GM06990 (cell line): Measurements from ENCODE around the gene DYNC2I2.

Experiments used
- DNase-seq: peaks from one replicate; pipeline ENCODE4 v3.0.0-alpha.2; 2011; ENCODE audit not compliant: insufficient read length; ENCODE audit errors: extremely low read depth
- H3K27me3 ChIP-seq: replicated peaks from 2 replicates; pipeline ENCODE4 v1.6.0; 2011; ENCODE audit warnings: low read length; ENCODE audit not compliant: control insufficient read depth, insufficient read depth
- H3K36me3 ChIP-seq: 2 replicates; pipeline ENCODE4 v1.5.1; 2011; ENCODE audit warnings: low read length; ENCODE audit not compliant: control insufficient read depth, insufficient read depth
- H3K4me3 ChIP-seq: replicated peaks from 2 replicates; pipeline ENCODE4 v1.5.1; 2011; ENCODE audit warnings: low read depth, mild to moderate bottlenecking, control low read depth, low read length
- CTCF ChIP-seq: IDR thresholded peaks from 2 replicates; pipeline ENCODE4 v1.5.1; 2011; ENCODE audit warnings: low read length, control low read depth, mild to moderate bottlenecking, inconsistent platforms; ENCODE audit not compliant: insufficient read depth, poor library complexity, severe bottlenecking

Gene DYNC2I2

DNA sequence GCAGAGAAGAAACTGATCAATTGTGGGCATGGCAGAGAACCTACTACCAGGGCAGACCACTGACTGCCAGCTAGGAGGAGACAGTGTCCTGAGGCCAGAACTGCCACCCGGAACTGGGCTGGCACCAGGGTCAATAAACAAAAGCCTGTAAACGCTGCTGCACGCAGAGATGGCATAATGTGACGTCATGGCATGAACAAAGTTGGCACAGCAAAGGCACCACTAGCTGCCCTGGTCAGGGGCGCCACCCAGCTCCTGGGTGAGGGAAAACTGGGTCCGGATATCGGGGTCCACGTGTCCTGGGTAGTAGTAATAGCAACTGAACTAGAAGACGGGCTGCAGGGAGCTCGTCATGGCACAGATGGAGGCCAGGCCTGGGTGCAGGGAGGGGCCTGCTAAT, 32.1 kb downstream of the DYNC2I2 start:
- H3K4me3 ChIP-seq: no peak overlapping the region
- H3K36me3 ChIP-seq: peaks cover 45% of the 10 kb centered on the region
- H3K27me3 ChIP-seq: no peaks in the 10 kb centered on the region
- no peak for DNase-seq
- TF ChIP-seq CTCF: no peak

- no peak for DNase-seq
- no peaks in the 10 kb centered on the region for H3K27me3 ChIP-seq
- H3K36me3 ChIP-seq: peaks cover 45% of the 10 kb centered on the region
- no peak for TF ChIP-seq CTCF
- H3K4me3 ChIP-seq: no peak overlapping the region
These were observed 34.8 kb downstream of the DYNC2I2 start for GRCh38 chr9:128621730-128622455.

GRCh38 chr9:128619779-128620178, 36.9 kb downstream of the DYNC2I2 start:
- Histone ChIP-seq H3K27me3 (no peaks in the 10 kb centered on the region), H3K4me3 (no peak overlapping the region), H3K36me3 (peaks cover 35% of the 10 kb centered on the region)
- TF ChIP-seq CTCF: no peak
- no peak for DNase-seq

DNA sequence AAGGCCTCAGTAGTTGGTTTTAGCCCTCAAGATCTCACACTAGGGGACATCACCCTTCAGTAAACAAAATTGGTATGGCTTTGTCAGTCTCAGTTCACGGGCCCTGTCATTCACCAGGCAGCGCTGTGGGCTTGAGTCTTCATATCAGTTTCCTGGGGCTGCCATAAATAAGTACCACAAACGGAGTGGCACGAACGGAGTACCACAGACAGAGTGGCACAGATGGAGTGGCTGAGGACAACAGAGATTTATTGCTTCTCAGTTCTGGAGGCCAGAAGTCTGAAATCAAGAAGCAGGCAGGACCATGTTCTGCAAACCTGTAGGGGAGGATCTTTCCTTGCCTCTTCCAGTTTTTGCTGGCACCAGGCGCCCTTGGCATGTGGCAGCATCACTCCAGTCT, 37.5 kb downstream of the DYNC2I2 start:
- H3K36me3 ChIP-seq: peaks cover 30% of the 10 kb centered on the region
- DNase-seq: no peak

GRCh38 chr9:128617943-128618342, 38.7 kb downstream of the DYNC2I2 start:
- no peak for TF ChIP-seq CTCF
- DNase-seq: no peak
- Histone ChIP-seq H3K27me3 (no peaks in the 10 kb centered on the region), H3K36me3 (peaks cover 33% of the 10 kb centered on the region), H3K4me3 (no peak overlapping the region)

More for the DNA sequence above, 37.5 kb downstream of the DYNC2I2 start:
- no peaks in the 10 kb centered on the region for H3K27me3 ChIP-seq
- H3K4me3 ChIP-seq: no peak overlapping the region
- TF ChIP-seq CTCF: no peak

GRCh38 chr9:128615571-128615970, 41.1 kb downstream of the DYNC2I2 start:
- Histone ChIP-seq H3K4me3 (no peak overlapping the region), H3K36me3 (peaks cover 33% of the 10 kb centered on the region), H3K27me3 (no peaks in the 10 kb centered on the region)
- no peak for DNase-seq
- TF ChIP-seq CTCF: no peak
